AG04450 (cell line): Measurements from ENCODE around the gene MED4. TPM values are rescaled to one million over a fixed set of nuclear protein-coding genes. Genes with fewer than 3 reads are reported as not detected.

Experiments
- CTCF ChIA-PET: fragments of 300-600, 350-600 bp; formaldehyde crosslinking; extraction: SDS; loops from one replicate; lab custom pipeline; 2022; ENCODE audit warnings: antibody characterized with exemption, inconsistent platforms; lab: Charles Lee
- POLR2A ChIA-PET: fragments of 350-600 bp; formaldehyde crosslinking; extraction: SDS; loops from one replicate; lab custom pipeline; 2021; ENCODE audit warnings: antibody characterized with exemption, inconsistent platforms; lab: Yijun Ruan, JAX
- DNase-seq: peaks from one replicate; pipeline ENCODE4 v3.0.0-alpha.2; 2011; ENCODE audit warnings: low read depth, low spot score
- H3K27ac ChIP-seq: one replicate; pipeline ENCODE4 v1.5.1; 2012; ENCODE audit warnings: low read depth, low read length, control low read depth
- H3K27me3 ChIP-seq: one replicate; pipeline ENCODE4 v1.6.0; 2012; ENCODE audit warnings: low read length; ENCODE audit not compliant: control insufficient read depth, insufficient read depth
- H3K4me3 ChIP-seq: 2 replicates; pipeline ENCODE4 v1.5.1; 2011; ENCODE audit warnings: mild to moderate bottlenecking, low read depth, low read length, control low read depth
- H3K9me3 ChIP-seq: 2 replicates; pipeline ENCODE4 v1.5.1; 2012; ENCODE audit warnings: low read length; ENCODE audit not compliant: control insufficient read depth, insufficient read depth
- CTCF ChIP-seq: IDR thresholded peaks from 2 replicates; pipeline ENCODE4 v1.5.1; 2011; ENCODE audit warnings: low read depth, low read length, control low read depth, inconsistent platforms
- polyA plus RNA-seq: library from polyadenylated mRNA; depleted of rRNA; stranded (reverse); fragments of >200 nt; gene quantifications from 2 replicates; pipeline ENCODE4 v1.2.3, GENCODE V29; 2011

MED4 gene
- polyA plus RNA-seq, 1 experiment: 54.1 TPM

GRCh38 chr13:48054601-48055000 lies 40.3 kb downstream of the MED4 start:
- ChIA-PET POLR2A (no interaction called here), CTCF (no interaction called here)

GRCh38 chr13:48050550-48050949 lies 44.4 kb downstream of the MED4 start:
- CTCF ChIA-PET: interaction anchor here (1.6 kb wide), 1 partner anchor 13 kb away, joined by 5 read pairs; the partner anchor contains the start of gene NUDT15
- POLR2A ChIA-PET: no interaction called here

More at GRCh38 chr13:48054601-48055000, 40.3 kb downstream of the MED4 start:
- H3K9me3 ChIP-seq: no peaks in the 10 kb centered on the region
- H3K4me3 ChIP-seq: no peak overlapping the region
- no peaks in the 10 kb centered on the region for H3K27me3 ChIP-seq
- TF ChIP-seq CTCF: no peak
- no peak for DNase-seq
- H3K27ac ChIP-seq: no peak overlapping the region

GRCh38 chr13:48043789-48044503 lies 51.0 kb downstream of the MED4 start:
- H3K27me3 ChIP-seq: no peaks in the 10 kb centered on the region
- DNase-seq: peak; percentile 10
- H3K4me3 ChIP-seq: no peak overlapping the region
- H3K27ac ChIP-seq: peak overlapping the region; percentile 25
- TF ChIP-seq CTCF: no peak
- ChIA-PET POLR2A (no interaction called here), CTCF (no interaction called here)
- no peaks in the 10 kb centered on the region; the same call in 1 of the 2 replicates for H3K9me3 ChIP-seq

More at GRCh38 chr13:48050550-48050949, 44.4 kb downstream of the MED4 start:
- H3K27me3 ChIP-seq: no peaks in the 10 kb centered on the region
- no peak overlapping the region for H3K27ac ChIP-seq
- no peaks in the 10 kb centered on the region for H3K9me3 ChIP-seq
- DNase-seq: no peak
- no peak overlapping the region for H3K4me3 ChIP-seq
- no peak for TF ChIP-seq CTCF

GRCh38 chr13:48042894-48043293 lies 52.0 kb downstream of the MED4 start:
- no peak for TF ChIP-seq CTCF
- POLR2A ChIA-PET: no interaction called here
- Histone ChIP-seq H3K9me3 (no peaks in the 10 kb centered on the region; the same call in 1 of the 2 replicates), H3K27ac (no peak overlapping the region), H3K27me3 (no peaks in the 10 kb centered on the region), H3K4me3 (no peak overlapping the region)
- no peak for DNase-seq
- CTCF ChIA-PET: no interaction called here

- DNase-seq: no peak
- Histone ChIP-seq H3K27me3 (no peaks in the 10 kb centered on the region), H3K9me3 (no peaks in the 10 kb centered on the region; the same call in 1 of the 2 replicates), H3K4me3 (no peak overlapping the region), H3K27ac (no peak overlapping the region)
- no peak for TF ChIP-seq CTCF
- ChIA-PET POLR2A (no interaction called here), CTCF (no interaction called here)
These were observed 54.0 kb downstream of the MED4 start for GRCh38 chr13:48040896-48041295.
